ENCODE data around the gene TRIB2. TPM values are rescaled to one million over a fixed set of nuclear protein-coding genes. Genes with fewer than 3 reads are reported as not detected.
A peak's percentile ranks its signal among the peaks of the same experiment; 100 is the strongest.

The TRIB2 gene
- total and polyA plus RNA-seq, 8 donors: 4.0 to 66.9 (median 16.1) TPM

DNA sequence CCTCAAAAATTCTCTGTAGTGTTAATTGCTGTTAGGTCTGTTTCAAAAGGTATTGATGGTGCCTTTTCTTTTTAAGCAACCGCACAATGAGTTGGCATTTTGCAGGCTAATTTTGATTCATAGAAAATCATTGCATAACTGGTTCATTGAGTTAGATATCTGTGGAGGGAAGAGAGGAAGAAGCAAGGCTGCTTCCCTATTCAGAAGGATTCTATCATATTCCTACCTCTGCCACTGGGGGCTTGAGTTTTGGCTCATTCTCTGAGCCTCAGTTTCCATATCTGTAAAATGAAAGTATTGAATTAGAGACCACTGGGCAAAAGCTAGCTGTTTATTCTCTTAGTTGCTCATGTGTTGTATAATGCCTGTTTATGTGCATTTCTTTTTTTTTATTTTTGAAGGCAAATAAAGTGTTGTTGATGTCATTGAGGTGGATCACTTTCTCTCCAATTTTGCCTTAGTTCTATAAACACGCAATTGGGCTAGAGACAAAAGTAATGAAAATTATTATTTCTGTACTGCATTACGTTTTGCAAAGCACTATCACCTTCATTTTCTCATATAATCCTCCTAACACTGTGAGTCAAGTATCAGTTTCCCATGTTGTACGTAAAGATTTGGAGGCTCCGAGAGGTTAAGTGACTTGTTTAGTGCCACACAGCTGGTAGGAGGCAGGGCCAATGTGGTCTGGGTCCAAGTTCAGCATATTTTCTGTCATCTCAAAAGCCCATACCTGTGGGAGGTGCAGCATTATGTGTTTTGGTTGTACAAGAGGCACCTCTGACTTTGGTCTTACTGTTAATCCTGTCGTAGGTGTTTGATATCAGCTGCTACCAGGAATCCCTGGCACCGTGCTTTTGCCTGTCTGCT lies 5.9 kb downstream of the TRIB2 start:
- intact Hi-C loops (cut with DNase I): no loop called here

DNA sequence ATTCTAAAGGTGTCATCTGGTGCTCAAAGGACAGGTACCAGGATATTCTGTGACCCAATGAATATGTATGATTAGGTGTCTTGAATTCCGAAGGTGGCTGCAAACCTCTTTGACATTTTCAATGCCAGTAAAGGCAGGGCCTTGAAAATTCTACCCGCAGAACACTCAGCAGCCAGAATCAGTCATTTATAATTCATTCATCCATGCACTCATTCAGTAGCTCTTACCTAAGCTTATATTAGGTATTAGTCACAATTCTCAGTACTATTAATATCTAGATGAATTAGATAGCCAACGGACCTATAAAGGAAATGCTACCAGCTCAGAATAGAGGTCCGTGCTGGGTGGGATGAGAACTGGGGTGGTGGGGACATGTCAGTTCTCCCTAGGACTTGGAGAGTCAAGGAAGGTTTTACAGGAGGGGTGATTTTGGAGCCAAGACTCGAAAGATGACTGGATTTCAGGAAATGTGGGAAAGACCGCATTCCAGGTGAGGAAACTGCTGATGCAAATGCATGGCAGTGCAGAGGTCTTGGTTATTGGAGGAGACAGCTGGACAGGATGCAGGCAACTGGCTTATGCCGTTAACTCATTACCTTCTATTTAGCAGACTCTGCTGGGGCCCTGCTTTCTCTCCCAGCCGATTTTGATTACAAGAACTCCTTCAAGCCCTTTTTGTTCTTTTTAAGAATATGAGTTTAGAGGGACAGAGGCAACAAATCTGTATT lies 7.2 kb downstream of the TRIB2 start:
- H3K4me3 ChIP-seq: no peak overlapping the region
- 89 to 91% methylated on average over 8 of the region's 8 CpGs for WGBS, 2 donors
- DNase-seq (no peak), ATAC-seq (no peak), FAIRE-seq (no peak)
- no peak overlapping the region for H3K27ac ChIP-seq
- TF ChIP-seq, protein P1, sequence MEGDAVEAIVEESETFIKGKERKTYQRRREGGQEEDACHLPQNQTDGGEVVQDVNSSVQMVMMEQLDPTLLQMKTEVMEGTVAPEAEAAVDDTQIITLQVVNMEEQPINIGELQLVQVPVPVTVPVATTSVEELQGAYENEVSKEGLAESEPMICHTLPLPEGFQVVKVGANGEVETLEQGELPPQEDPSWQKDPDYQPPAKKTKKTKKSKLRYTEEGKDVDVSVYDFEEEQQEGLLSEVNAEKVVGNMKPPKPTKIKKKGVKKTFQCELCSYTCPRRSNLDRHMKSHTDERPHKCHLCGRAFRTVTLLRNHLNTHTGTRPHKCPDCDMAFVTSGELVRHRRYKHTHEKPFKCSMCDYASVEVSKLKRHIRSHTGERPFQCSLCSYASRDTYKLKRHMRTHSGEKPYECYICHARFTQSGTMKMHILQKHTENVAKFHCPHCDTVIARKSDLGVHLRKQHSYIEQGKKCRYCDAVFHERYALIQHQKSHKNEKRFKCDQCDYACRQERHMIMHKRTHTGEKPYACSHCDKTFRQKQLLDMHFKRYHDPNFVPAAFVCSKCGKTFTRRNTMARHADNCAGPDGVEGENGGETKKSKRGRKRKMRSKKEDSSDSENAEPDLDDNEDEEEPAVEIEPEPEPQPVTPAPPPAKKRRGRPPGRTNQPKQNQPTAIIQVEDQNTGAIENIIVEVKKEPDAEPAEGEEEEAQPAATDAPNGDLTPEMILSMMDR (IDR thresholded peaks at IDR 0.05): no peak
- peaks cover 0 to 12% (median 6%) of the 10 kb centered on the region in 3 donors for H3K4me1 ChIP-seq
- H3K36me3 ChIP-seq: peaks cover 0 to 3% (median 0%) of the 10 kb centered on the region in 3 donors
- no peaks in the 10 kb centered on the region for H3K9me3 ChIP-seq
- intact Hi-C loops (cut with DNase I): no loop called here
- no peaks in the 10 kb centered on the region for H3K27me3 ChIP-seq

More for the DNA sequence above, 5.9 kb downstream of the TRIB2 start:
- no peaks in the 10 kb centered on the region for H3K27me3 ChIP-seq
- H3K27ac ChIP-seq: no peak overlapping the region
- TF ChIP-seq, protein P1 (IDR thresholded peaks at IDR 0.05): no peak
- H3K4me1 ChIP-seq: peaks cover 0 to 12% (median 6%) of the 10 kb centered on the region in 3 donors
- ATAC-seq: no peak
- no peak for DNase-seq
- no peak for FAIRE-seq
- WGBS, 2 donors: 89 to 90% methylated on average over 7 of the region's 7 CpGs
- no peaks in the 10 kb centered on the region for H3K9me3 ChIP-seq
- peaks cover 0 to 3% (median 0%) of the 10 kb centered on the region in 3 donors for H3K36me3 ChIP-seq
- H3K4me3 ChIP-seq: no peak overlapping the region

DNA sequence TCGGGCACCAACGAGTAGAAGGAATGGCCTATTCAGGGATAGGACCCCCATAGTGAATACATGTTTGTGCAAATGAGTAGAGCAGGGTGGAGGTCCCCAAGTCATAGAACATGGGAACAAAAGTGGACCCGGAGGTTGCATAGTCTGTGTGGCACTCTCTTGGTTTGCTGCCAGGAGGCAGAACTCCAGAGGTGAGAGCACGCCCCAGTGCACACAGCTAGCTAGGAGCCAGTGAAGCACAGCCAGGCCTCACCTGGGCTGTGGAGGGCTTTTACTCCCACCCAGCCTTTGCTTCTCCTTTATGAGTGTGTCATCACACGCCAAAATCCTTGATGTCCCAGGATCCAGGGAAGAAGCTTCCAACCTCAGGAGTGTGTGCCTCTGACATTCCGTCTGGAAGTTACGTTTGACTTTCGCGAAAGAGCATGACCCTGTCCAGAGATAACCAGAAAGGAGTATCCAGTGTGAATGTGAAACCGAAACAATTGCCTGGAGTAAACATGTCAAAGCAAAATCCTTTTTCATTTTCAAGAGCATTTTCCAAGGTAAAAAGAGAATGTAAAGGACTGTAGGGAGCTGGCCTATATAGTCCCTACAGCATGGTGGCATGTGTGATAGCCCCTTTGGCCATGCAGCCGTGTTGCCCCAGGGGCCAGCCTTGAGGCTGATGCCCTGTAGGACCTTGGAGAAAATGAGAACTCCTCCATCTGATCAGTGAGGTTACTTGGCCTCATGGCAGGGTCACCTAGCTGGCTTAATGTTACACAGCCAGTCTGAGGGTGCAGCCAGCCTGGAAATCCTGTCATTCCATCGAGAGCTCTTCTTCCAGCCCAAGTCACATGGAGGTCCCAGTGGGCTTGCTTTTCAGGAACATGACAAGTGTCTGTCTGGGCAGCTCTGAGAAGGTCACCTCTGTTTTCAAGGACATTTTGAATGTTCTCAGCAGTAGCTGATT lies 8.8 kb downstream of the TRIB2 start:
- Histone ChIP-seq H3K27me3 (no peaks in the 10 kb centered on the region), H3K36me3 (peaks cover 0 to 3% (median 0%) of the 10 kb centered on the region in 3 donors), H3K4me3 (no peak overlapping the region), H3K9me3 (no peaks in the 10 kb centered on the region), H3K4me1 (peaks cover 0 to 12% (median 6%) of the 10 kb centered on the region in 3 donors), H3K27ac (no peak overlapping the region)
- ATAC-seq (peak in 2 of 4 donors; percentile 24 to 38), DNase-seq (no peak), FAIRE-seq (no peak)
- intact Hi-C loops (cut with DNase I): no loop called here
- TF ChIP-seq, protein P1 (IDR thresholded peaks at IDR 0.05): no peak
- 88 to 91% methylated on average over 12 of the region's 12 CpGs for WGBS, 2 donors

DNA sequence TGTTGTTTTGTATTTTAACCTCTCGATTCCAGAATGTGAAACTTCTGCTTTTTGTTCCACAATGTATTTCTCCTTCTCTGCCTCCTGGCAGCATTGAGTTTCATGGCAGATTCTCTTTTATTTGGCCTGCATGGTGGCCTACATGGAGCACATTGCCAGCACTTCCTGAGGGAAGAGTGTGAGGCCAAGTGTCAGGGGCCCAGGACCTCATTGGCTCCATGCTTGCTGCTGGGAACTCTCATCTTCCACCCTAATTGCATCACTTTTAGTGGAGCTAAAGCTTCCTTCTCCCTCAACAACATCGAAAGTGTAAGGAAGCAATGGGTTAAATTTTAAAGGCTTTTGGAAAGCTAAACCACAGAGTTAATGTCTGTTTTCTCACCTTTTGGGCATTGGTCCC lies 9.5 kb downstream of the TRIB2 start:
- intact Hi-C loops (cut with DNase I): no loop called here
- Histone ChIP-seq H3K36me3 (peaks cover 0 to 3% (median 0%) of the 10 kb centered on the region in 3 donors), H3K27ac (no peak overlapping the region), H3K27me3 (no peaks in the 10 kb centered on the region), H3K4me3 (no peak overlapping the region), H3K4me1 (peaks cover 0 to 12% (median 2%) of the 10 kb centered on the region in 3 donors), H3K9me3 (no peaks in the 10 kb centered on the region)
- 87 to 89% methylated on average over 2 of the region's 2 CpGs for WGBS, 2 donors
- TF ChIP-seq, protein P1 (IDR thresholded peaks at IDR 0.05): no peak
- FAIRE-seq (no peak), ATAC-seq (no peak), DNase-seq (no peak)

All from pancreas (tissue), 10 donors.